ENCODE data around the gene ADIPOR2. TPM values are rescaled to one million over a fixed set of nuclear protein-coding genes. Genes with fewer than 3 reads are reported as not detected.
"Not testable (repeated sequence)": the region's sequence is repeated elsewhere in the genome, so short reads cannot be mapped to it uniquely, and the experiment has no call there.

Gene ADIPOR2
- total RNA-seq, 1 experiment from 2014 or later = 41.6 TPM

DNA sequence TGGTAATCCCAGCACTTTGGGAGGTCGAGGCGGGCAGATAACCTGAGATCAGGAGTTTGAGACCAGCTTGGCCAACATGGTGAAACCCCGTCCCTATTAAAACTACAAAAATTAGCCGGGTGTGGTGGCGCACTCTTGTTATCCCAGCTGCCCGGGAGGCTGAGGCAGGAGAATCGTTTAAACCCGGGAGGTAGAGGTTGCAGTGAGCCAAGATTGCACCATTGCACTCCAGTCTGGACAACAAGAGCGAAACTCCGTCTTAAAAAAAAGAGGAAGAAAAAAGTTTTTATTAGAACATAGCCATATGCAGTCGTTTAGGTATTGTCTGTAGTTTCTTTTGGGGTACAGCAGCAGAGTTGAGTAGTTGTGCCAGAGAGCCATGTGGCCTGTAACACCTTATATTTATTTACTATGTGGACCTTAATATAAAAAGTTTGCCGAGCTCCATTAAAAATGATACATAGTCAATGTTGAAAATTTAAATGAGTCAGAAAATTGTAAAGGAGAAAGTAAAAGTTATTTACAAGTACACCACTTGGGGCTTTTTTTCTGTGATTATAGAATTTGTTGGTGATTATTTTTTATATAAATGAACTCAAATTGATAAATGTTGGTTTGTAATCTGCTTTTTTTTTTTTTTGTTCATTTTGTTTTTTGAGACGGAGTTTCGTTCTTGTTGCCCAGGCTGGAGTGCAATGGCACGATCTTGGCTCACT, 2.2 kb downstream of the ADIPOR2 start:
- no peak for DNase-seq
- Histone ChIP-seq H3K27me3 (no peaks in the 10 kb centered on the region), H3K4me3 (no peak overlapping the region; the same call in 1 of the 2 replicates), H3K9me3 (no peaks in the 10 kb centered on the region), H3K36me3 (peaks cover 25% of the 10 kb centered on the region)

GRCh38 chr12:1695097-1695496, 4.2 kb downstream of the ADIPOR2 start:
- H3K4me3 ChIP-seq, DNase-seq, H3K27me3 ChIP-seq, H3K9me3 ChIP-seq: not testable (repeated sequence)
- H3K36me3 ChIP-seq = peaks cover 31% of the 10 kb centered on the region

DNA sequence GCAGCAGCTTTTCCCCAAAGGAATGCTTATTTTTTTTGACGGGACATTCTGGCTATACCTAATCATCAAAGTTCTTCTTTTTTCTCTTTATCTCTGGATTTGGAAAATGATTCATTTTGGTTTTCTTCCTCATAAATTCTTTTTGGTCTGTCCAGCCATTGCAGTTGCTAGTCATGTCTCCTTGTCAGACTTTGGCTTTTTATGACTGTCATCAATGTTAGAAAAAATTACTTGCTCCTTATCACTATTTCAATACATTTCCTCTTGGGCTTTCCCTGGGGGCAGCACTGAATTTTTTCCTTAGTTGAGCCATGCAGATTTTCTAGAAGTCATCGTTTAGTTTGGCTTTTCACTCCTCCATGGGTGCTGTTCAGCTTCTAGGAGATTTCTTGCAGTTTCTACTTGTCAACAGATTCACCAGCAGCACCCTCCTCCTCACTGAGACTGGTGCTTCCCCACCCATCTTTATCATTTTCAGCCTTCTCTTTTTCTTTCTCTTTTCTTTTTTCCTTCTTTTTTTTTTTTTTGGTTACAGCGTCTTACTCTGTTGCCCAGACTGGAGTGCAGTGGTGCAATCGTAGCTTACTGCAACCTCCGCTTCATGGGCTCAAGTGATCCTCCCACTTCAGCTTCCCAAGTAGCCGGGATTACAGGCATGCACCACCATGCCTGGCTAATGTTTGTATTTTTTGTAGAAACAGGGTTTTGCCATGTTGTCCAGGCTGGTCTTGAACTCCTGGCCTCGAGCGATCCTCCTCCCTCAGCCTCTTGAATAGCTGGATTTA, 5.2 kb downstream of the ADIPOR2 start:
- H3K27me3 ChIP-seq = no peaks in the 10 kb centered on the region
- DNase-seq = no peak
- H3K4me3 ChIP-seq = no peak overlapping the region

GRCh38 chr12:1696800-1697199, 5.9 kb downstream of the ADIPOR2 start:
- no peak overlapping the region for H3K4me3 ChIP-seq

More for the DNA sequence above, 5.2 kb downstream of the ADIPOR2 start:
- H3K9me3 ChIP-seq = no peaks in the 10 kb centered on the region
- H3K36me3 ChIP-seq = peaks cover 31% of the 10 kb centered on the region

GRCh38 chr12:1697271-1697670, 6.4 kb downstream of the ADIPOR2 start:
- DNase-seq = no peak
- peaks cover 31% of the 10 kb centered on the region for H3K36me3 ChIP-seq
- H3K27me3 ChIP-seq = no peaks in the 10 kb centered on the region
- H3K4me3 ChIP-seq = no peak overlapping the region
- H3K9me3 ChIP-seq = no peaks in the 10 kb centered on the region

More at GRCh38 chr12:1696800-1697199, 5.9 kb downstream of the ADIPOR2 start:
- DNase-seq = no peak
- H3K9me3 ChIP-seq = no peaks in the 10 kb centered on the region
- peaks cover 31% of the 10 kb centered on the region for H3K36me3 ChIP-seq
- no peaks in the 10 kb centered on the region for H3K27me3 ChIP-seq

DNA sequence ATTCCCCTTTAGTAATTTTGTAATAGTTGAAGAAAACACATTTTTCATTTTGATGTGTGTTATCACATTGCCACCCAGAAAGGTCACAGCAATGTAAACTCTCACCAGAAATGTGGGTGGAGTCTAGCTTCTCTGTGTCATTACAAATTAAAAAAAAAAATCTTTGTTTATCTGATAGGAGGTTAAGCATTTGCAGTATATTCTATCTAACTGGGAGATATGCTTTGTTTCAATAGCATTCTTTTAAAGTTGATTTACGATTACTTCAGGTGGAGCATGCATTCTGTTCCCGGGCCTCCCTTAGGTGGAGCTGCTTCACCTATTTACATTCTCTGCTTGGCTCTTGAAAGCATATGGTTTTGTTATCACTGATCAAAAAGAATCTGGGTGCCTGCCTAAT, 7.8 kb downstream of the ADIPOR2 start:
- Histone ChIP-seq H3K27me3 (no peaks in the 10 kb centered on the region), H3K9me3 (no peaks in the 10 kb centered on the region), H3K4me3 (no peak overlapping the region), H3K36me3 (peaks cover 23% of the 10 kb centered on the region)
- no peak for DNase-seq

DNA sequence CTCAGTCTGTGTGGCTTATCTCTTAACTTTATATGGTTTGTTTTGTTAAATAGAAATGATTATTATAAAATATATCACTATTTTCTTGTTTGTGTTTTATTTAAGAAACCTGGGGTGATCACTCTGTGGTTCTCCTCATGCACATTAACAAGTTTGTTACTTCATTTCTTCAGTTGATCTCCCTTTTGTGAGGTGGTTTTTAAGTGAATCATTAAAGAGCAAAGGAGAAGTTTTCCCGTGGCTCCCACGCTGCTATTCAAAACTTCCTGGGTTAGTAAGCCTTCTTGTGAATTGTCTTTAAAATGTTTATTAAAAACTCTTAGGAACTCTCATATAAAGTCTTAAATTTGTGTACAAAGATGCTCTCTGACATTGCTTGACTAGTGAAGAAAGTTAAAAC, 11.8 kb downstream of the ADIPOR2 start:
- Histone ChIP-seq H3K36me3 (peaks cover 13% of the 10 kb centered on the region), H3K27me3 (no peaks in the 10 kb centered on the region), H3K4me3 (no peak overlapping the region), H3K9me3 (no peaks in the 10 kb centered on the region)
- no peak for DNase-seq

GRCh38 chr12:1703771-1704722, 13.2 kb downstream of the ADIPOR2 start:
- DNase-seq = no peak
- Histone ChIP-seq H3K9me3 (no peaks in the 10 kb centered on the region), H3K4me3 (no peak overlapping the region), H3K36me3 (peaks cover 12% of the 10 kb centered on the region), H3K27me3 (no peaks in the 10 kb centered on the region)

DNA sequence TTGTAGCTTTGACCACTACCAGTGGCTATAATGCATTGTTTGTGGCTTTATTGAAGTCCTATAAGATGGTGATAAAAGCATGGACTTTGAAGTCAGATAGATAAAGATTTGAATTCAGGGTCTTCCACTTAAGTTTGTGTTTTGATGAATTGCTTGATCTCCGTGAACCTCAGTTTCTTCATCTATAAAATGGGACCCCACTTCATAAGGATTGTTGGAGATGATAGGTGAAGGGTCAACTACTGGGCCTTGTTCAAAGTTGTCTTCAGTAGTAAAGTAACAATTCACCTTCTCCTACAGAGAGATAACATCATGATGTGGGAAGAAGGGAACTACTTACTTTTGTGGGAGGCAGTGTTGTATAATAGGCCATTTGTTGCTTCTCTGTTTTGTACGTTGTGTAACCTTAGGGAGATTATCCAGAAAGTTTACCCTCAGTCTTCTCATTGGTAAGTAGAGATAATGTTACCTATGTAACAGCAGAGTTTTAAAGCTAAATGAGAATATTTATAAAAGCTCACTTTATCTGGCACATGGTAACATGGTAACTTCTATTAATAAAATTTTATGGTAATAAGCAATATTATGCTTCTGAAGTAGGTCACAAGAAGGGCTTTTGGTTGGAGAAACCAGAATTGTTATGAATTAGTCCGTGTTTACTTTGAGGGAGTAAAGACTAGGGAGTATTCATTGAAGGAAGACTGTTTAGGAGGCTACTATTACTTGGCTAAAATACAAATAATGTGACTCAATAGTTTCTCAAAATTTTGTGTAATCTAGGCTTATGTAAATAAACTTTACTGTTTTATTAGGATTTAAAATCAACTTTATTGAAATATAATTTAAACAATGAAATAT, 15.1 kb downstream of the ADIPOR2 start:
- Histone ChIP-seq H3K4me3 (no peak overlapping the region), H3K27me3 (no peaks in the 10 kb centered on the region), H3K36me3 (peaks cover 19% of the 10 kb centered on the region), H3K9me3 (no peaks in the 10 kb centered on the region; the same call in 1 of the 2 replicates)
- DNase-seq = no peak

DNA sequence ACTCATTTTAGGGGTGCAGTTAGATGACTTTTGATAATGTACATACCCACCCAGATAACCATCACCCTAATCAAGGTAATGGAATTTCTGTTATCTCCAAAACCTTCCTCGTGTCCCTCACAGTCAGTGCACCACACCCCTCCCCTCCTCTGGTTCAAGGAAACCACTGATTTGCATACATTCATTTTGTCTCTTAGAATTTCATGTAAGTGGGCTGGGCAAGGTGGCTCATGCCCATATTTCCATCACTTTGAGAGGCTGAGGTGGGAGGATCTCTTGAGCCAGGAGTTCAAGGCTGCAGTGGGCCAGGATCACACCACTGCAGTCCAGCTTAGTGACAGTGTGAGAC, 15.7 kb downstream of the ADIPOR2 start:
- Histone ChIP-seq H3K4me3 (no peak overlapping the region), H3K36me3 (peaks cover 21% of the 10 kb centered on the region), H3K27me3 (no peaks in the 10 kb centered on the region), H3K9me3 (no peaks in the 10 kb centered on the region; the same call in 1 of the 2 replicates)
- DNase-seq = no peak

- DNase-seq = no peak
- Histone ChIP-seq H3K27me3 (no peaks in the 10 kb centered on the region), H3K36me3 (peaks cover 21% of the 10 kb centered on the region), H3K9me3 (no peaks in the 10 kb centered on the region; the same call in 1 of the 2 replicates), H3K4me3 (no peak overlapping the region)
Observed at GRCh38 chr12:1707051-1707450, 16.2 kb downstream of the ADIPOR2 start.

DNA sequence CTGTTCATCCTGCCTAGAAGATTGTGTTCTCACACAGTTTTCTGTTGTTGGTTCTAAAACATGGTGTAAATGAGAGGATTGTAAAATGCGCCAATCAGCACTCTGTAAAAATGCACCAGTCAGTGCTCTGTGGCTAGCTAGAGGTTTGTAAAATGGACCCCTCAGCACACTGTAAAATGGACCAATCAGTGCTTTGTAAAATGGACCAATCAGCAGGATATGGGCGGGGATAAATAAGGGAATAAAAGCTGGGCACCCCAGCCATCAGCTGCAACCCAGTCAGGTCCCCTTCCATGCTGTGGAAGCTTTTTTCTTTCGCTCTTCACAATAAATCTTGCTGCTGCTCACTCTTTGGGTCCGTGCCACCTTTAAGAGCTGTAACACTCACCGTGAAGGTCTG, 19.1 kb downstream of the ADIPOR2 start:
- not testable (repeated sequence) for H3K4me3 ChIP-seq, DNase-seq, H3K27me3 ChIP-seq, H3K9me3 ChIP-seq
- peaks cover 35% of the 10 kb centered on the region for H3K36me3 ChIP-seq

DNA sequence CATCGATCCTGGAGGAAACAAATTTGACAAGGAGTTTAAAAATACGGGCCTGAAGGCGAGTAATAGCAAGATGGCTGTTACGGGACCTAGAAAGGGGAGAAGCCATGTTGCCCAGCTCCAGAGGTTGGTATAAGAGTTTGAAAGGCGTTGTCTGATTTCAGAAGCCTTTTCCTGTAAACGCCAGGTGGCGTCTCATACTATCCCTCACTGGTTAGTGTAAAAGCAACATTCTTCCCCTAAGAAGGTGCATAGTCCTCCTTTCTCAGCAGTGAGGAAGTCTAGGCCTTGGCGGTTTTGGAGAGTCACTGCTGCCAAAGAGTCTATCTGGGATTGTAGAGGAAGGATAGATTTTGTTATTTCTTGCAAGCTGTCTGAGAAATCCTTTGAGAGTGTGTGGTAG, 20.0 kb downstream of the ADIPOR2 start:
- not testable (repeated sequence) for H3K4me3 ChIP-seq, H3K27me3 ChIP-seq, DNase-seq
- H3K9me3 ChIP-seq = peaks cover 10% of the 10 kb centered on the region
- peaks cover 39% of the 10 kb centered on the region for H3K36me3 ChIP-seq

GRCh38 chr12:1711536-1712211, 20.8 kb downstream of the ADIPOR2 start:
- peaks cover 10% of the 10 kb centered on the region for H3K9me3 ChIP-seq
- DNase-seq, H3K4me3 ChIP-seq, H3K27me3 ChIP-seq: not testable (repeated sequence)
- H3K36me3 ChIP-seq = peaks cover 40% of the 10 kb centered on the region

DNA sequence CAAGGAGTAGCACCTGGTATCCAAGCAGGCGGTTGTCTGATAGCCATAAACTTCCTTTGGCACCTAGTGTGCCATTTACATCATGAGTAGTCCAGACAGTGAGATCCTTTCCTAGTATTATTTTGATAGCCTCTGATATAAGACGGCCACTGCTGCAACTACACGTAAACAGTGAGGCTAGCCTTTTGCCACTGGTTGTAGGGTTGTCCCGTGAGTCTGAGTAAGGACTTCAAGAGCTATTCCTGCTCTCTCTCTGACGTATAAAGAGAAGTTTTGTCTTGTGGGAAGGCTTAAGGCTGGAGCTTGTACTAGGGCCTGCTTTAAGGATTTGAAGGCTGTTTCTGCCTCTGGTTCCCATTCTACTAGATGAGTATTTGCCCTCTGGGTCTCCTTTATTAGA, 21.4 kb downstream of the ADIPOR2 start:
- not testable (repeated sequence) for DNase-seq, H3K27me3 ChIP-seq, H3K4me3 ChIP-seq
- Histone ChIP-seq H3K36me3 (peaks cover 40% of the 10 kb centered on the region), H3K9me3 (peaks cover 10% of the 10 kb centered on the region)

All from MG63 (cell line).